Peyer's patch (tissue), 4 donors: ENCODE data around the gene TMEM135.

Source experiments
- POLR2A ChIP-seq, 2 donors: fragments of 450-650 bp; IDR thresholded peaks; one replicate each; pipeline ENCODE4 v1.5.1; 2017; ENCODE audit warnings: antibody characterized with exemption in 2 of 2, mild to moderate bottlenecking in 2 of 2, moderate library complexity in 2 of 2
- TF ChIP-seq, protein P1 (sequence below), 6 experiments: fragments of 450-650 bp in 4 of 6; fragments of 200-600 bp in 2 of 6; sonication (generic) in 1 of 6; IDR thresholded peaks; one replicate each; pipeline ENCODE4 v1.5.1; 2017 to 2019; ENCODE audit warnings: antibody characterized with exemption in 6 of 6, mild to moderate bottlenecking in 3 of 6, moderate library complexity in 1 of 6

- TF ChIP-seq, protein P1, sequence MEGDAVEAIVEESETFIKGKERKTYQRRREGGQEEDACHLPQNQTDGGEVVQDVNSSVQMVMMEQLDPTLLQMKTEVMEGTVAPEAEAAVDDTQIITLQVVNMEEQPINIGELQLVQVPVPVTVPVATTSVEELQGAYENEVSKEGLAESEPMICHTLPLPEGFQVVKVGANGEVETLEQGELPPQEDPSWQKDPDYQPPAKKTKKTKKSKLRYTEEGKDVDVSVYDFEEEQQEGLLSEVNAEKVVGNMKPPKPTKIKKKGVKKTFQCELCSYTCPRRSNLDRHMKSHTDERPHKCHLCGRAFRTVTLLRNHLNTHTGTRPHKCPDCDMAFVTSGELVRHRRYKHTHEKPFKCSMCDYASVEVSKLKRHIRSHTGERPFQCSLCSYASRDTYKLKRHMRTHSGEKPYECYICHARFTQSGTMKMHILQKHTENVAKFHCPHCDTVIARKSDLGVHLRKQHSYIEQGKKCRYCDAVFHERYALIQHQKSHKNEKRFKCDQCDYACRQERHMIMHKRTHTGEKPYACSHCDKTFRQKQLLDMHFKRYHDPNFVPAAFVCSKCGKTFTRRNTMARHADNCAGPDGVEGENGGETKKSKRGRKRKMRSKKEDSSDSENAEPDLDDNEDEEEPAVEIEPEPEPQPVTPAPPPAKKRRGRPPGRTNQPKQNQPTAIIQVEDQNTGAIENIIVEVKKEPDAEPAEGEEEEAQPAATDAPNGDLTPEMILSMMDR (IDR thresholded peaks at IDR 0.05) = no peak
- TF ChIP-seq POLR2A (IDR thresholded peaks at IDR 0.05) = no peak
These were observed 313.9 kb downstream of the TMEM135 start for GRCh38 chr11:87351676-87352075.
